H1 (cell line): ENCODE results near the gene DLG5. TPM values are rescaled to one million over a fixed set of nuclear protein-coding genes. Genes with fewer than 3 reads are reported as not detected.

ENCODE experiments used
- CTCF ChIA-PET: fragments of 300-600 bp; sonication (Branson Sonifier 250); formaldehyde crosslinking; loops from one replicate; lab custom pipeline; 2021; ENCODE audit not compliant: partially characterized antibody; lab: Charles Lee
- POLR2A ChIA-PET: fragments of 300-600 bp; sonication (Branson Sonifier 250); formaldehyde crosslinking; loops from one replicate; lab custom pipeline; 2021; ENCODE audit warnings: inconsistent platforms; ENCODE audit not compliant: partially characterized antibody; lab: Charles Lee
- DNase-seq, 2 experiments: peaks; one replicate each; pipeline versions ENCODE4 v3.0.0 to v3.0.0-alpha.2; 2010 to 2022; ENCODE audit warnings: low spot score in 2 of 2, low read depth in 1 of 2, mixed read lengths in 1 of 2
- FAIRE-seq: peaks from 2 replicates; lab custom pipeline; 2011; peaks lifted over from hg19 to GRCh38; lab: Jason Lieb, UNC
- H2AFZ ChIP-seq: 2 replicates; pipeline ENCODE4 v1.8.1; 2012; ENCODE audit warnings: low read length, inconsistent platforms
- H2AK5ac ChIP-seq: 2 replicates; pipeline ENCODE4 v1.6.1; 2013; ENCODE audit warnings: low read depth, low read length
- H2BK120ac ChIP-seq: replicated peaks from 2 replicates; pipeline ENCODE3; 2013; ENCODE audit warnings: low read depth, low read length, inconsistent platforms
- H2BK12ac ChIP-seq: 2 replicates; pipeline ENCODE4 v1.6.1; 2013; ENCODE audit warnings: low read depth, low read length
- H2BK15ac ChIP-seq: 2 replicates; pipeline ENCODE4 v1.6.1; 2013; ENCODE audit warnings: low read length
- H2BK20ac ChIP-seq: 2 replicates; pipeline ENCODE4 v1.6.1; 2013; ENCODE audit warnings: low read length
- H2BK5ac ChIP-seq: 2 replicates; pipeline ENCODE4 v1.6.1; 2013; ENCODE audit warnings: low read depth, low read length
- H3K14ac ChIP-seq: 2 replicates; pipeline ENCODE4 v1.6.1; 2013; ENCODE audit warnings: inconsistent platforms; ENCODE audit not compliant: insufficient read length
- H3K18ac ChIP-seq: 2 replicates; pipeline ENCODE4 v1.6.1; 2013; ENCODE audit warnings: low read length; ENCODE audit errors: extremely low read depth
- H3K23ac ChIP-seq: 2 replicates; pipeline ENCODE4 v1.6.1; 2013; ENCODE audit warnings: inconsistent platforms; ENCODE audit not compliant: insufficient read length
- H3K23me2 ChIP-seq: 2 replicates; pipeline ENCODE4 v1.6.1; 2013; ENCODE audit warnings: low read depth, low read length
- H3K27ac ChIP-seq: 2 replicates; pipeline ENCODE4 v1.6.1; 2011; ENCODE audit warnings: low read depth, low read length, inconsistent platforms
- H3K27me3 ChIP-seq, 4 experiments: replicated peaks in 1 of 4; 1 replicate in 1 of 4; 2 replicates in 3 of 4; pipeline versions ENCODE4 v1.6.1 to v1.8.1; 2011 to 2013; ENCODE audit warnings: low read length in 3 of 4, mild to moderate bottlenecking in 3 of 4, inconsistent platforms in 2 of 4, mixed read lengths in 2 of 4, moderate library complexity in 1 of 4; ENCODE audit not compliant: control insufficient read depth in 3 of 4, insufficient read depth in 3 of 4; ENCODE audit errors: extremely low read depth in 1 of 4
- H3K36me3 ChIP-seq, 4 experiments: 2 replicates each; pipeline versions ENCODE4 v1.6.1 to v1.8.1; 2011 to 2013; ENCODE audit warnings: mild to moderate bottlenecking in 4 of 4, low read length in 3 of 4, moderate library complexity in 2 of 4, control low read depth in 1 of 4, inconsistent platforms in 1 of 4; ENCODE audit not compliant: insufficient read depth in 4 of 4, control insufficient read depth in 2 of 4
- H3K4ac ChIP-seq: replicated peaks from 2 replicates; pipeline ENCODE3; 2013; ENCODE audit warnings: low read length, low read depth, mixed read lengths, inconsistent platforms; ENCODE audit not compliant: insufficient read length
- H3K4me1 ChIP-seq, 4 experiments: replicated peaks in 1 of 4; 1 replicate in 1 of 4; 2 replicates in 3 of 4; pipeline versions ENCODE4 v1.6.1 to v1.8.1; 2011 to 2013; ENCODE audit warnings: low read length in 3 of 4, inconsistent platforms in 2 of 4, mixed read lengths in 1 of 4; ENCODE audit not compliant: insufficient read depth in 4 of 4, control insufficient read depth in 3 of 4
- H3K4me2 ChIP-seq, 2 experiments: 2 replicates each; pipeline versions ENCODE4 v1.6.1 to v1.8.1; 2011 to 2013; ENCODE audit warnings: low read depth in 2 of 2, low read length in 2 of 2, control low read depth in 1 of 2, inconsistent platforms in 1 of 2, mild to moderate bottlenecking in 1 of 2; ENCODE audit not compliant: insufficient read depth in 1 of 2
- H3K4me3 ChIP-seq, 4 experiments: fragments of 200-600, 300-600 bp in 1 of 4; sonication (generic), shearing (Covaris generic), sonication (Bioruptor Twin) in 1 of 4; 2 replicates each; pipeline versions ENCODE4 v1.5.1 to v1.8.1; 2011 to 2016; ENCODE audit warnings: low read length in 4 of 4, low read depth in 3 of 4, control low read depth in 2 of 4, inconsistent platforms in 2 of 4, mild to moderate bottlenecking in 2 of 4, mixed read lengths in 1 of 4, moderate library complexity in 1 of 4; ENCODE audit not compliant: insufficient read depth in 2 of 4; ENCODE audit errors: extremely low read depth in 1 of 4
- H3K56ac ChIP-seq: replicated peaks from 2 replicates; pipeline ENCODE3; 2013; ENCODE audit warnings: low read depth, mild to moderate bottlenecking, mixed read lengths, low read length, inconsistent platforms; ENCODE audit not compliant: insufficient read length
- H3K79me1 ChIP-seq: 2 replicates; pipeline ENCODE4 v1.6.1; 2013; ENCODE audit warnings: low read depth, low read length, control low read depth
- H3K79me2 ChIP-seq, 2 experiments: 2 replicates each; pipeline versions ENCODE4 v1.6.1 to v1.8.1; 2012 to 2013; ENCODE audit warnings: low read length in 2 of 2, mild to moderate bottlenecking in 2 of 2, inconsistent platforms in 1 of 2; ENCODE audit not compliant: insufficient read depth in 2 of 2, control insufficient read depth in 1 of 2
- H3K9ac ChIP-seq, 4 experiments: replicated peaks in 1 of 4; 1 replicate in 1 of 4; 2 replicates in 3 of 4; pipeline versions ENCODE4 v1.6.1 to v1.8.1; 2011 to 2013; ENCODE audit warnings: low read depth in 3 of 4, low read length in 3 of 4, control low read depth in 2 of 4, mild to moderate bottlenecking in 2 of 4, moderate library complexity in 2 of 4, inconsistent platforms in 1 of 4; ENCODE audit errors: extremely low read depth in 1 of 4
- H3K9me3 ChIP-seq, 2 experiments: 2 replicates each; pipeline versions ENCODE4 v1.6.1 to v1.8.1; 2012 to 2013; ENCODE audit warnings: mild to moderate bottlenecking in 2 of 2, moderate library complexity in 2 of 2, control low read depth in 1 of 2, inconsistent platforms in 1 of 2, low read depth in 1 of 2, low read length in 1 of 2, mixed read lengths in 1 of 2; ENCODE audit not compliant: insufficient read depth in 2 of 2
- H4K20me1 ChIP-seq, 2 experiments: replicated peaks in 1 of 2; 2 replicates each; pipeline versions ENCODE3 to v1.8.1; 2011 to 2013; ENCODE audit warnings: inconsistent platforms in 2 of 2, low read length in 2 of 2, mild to moderate bottlenecking in 1 of 2; ENCODE audit not compliant: insufficient read depth in 2 of 2, control insufficient read depth in 1 of 2
- H4K5ac ChIP-seq: 2 replicates; pipeline ENCODE4 v1.6.1; 2013; ENCODE audit warnings: low read length, low read depth, mixed read lengths, inconsistent platforms; ENCODE audit not compliant: insufficient read length
- H4K8ac ChIP-seq: 2 replicates; pipeline ENCODE4 v1.8.0; 2013; ENCODE audit warnings: mild to moderate bottlenecking, moderate library complexity, low read length, inconsistent platforms; ENCODE audit not compliant: insufficient read depth; ENCODE audit errors: extremely low read depth
- H4K91ac ChIP-seq: replicated peaks from 2 replicates; pipeline ENCODE3; 2013; ENCODE audit warnings: low read length, mixed read lengths, inconsistent platforms; ENCODE audit not compliant: insufficient read length
- BCL11A ChIP-seq, 2 experiments: IDR thresholded peaks; one replicate each; pipeline ENCODE4 v1.6.1; 2011; ENCODE audit warnings: low read depth in 2 of 2, low read length in 2 of 2, mild to moderate bottlenecking in 2 of 2
- CEBPB ChIP-seq: IDR thresholded peaks from 2 replicates; pipeline ENCODE4 v1.6.1; 2012; ENCODE audit warnings: low read depth, low read length
- CHD1 ChIP-seq: IDR thresholded peaks from 2 replicates; pipeline ENCODE4 v1.6.1; 2012; ENCODE audit warnings: low read depth, low read length, improper control_type of control experiment
- FOSL1 ChIP-seq: IDR thresholded peaks from 2 replicates; pipeline ENCODE4 v1.6.1; 2011; ENCODE audit warnings: mild to moderate bottlenecking, low read depth, low read length, moderate library complexity; ENCODE audit not compliant: insufficient read depth
- HDAC2 ChIP-seq, 2 experiments: fragments of 300-600 bp in 1 of 2; sonication (generic) in 1 of 2; IDR thresholded peaks; 2 replicates each; pipeline ENCODE4 v1.6.1; 2011 to 2012; ENCODE audit warnings: low read depth in 2 of 2, low read length in 2 of 2, mild to moderate bottlenecking in 2 of 2, moderate library complexity in 2 of 2, borderline replicate concordance in 1 of 2, inconsistent platforms in 1 of 2
- KDM4A ChIP-seq: IDR thresholded peaks from one replicate; pipeline ENCODE4 v1.7.1; 2012; ENCODE audit warnings: low read depth, mild to moderate bottlenecking, moderate library complexity, low read length, inconsistent platforms; ENCODE audit not compliant: severe bottlenecking
- POLR2A ChIP-seq, 2 experiments: IDR thresholded peaks; 1 replicate in 1 of 2; 2 replicates in 1 of 2; pipeline ENCODE4 v1.6.1; 2011; ENCODE audit warnings: low read depth in 2 of 2, low read length in 2 of 2, mild to moderate bottlenecking in 2 of 2; ENCODE audit errors: control extremely low read depth in 1 of 2
- RFX5 ChIP-seq: IDR thresholded peaks from 2 replicates; pipeline ENCODE4 v1.6.1; 2011; ENCODE audit warnings: low read depth, low read length, improper control_type of control experiment, borderline replicate concordance
- RNF2 ChIP-seq: fragments of 200-900, 300-1000 bp; sonication (generic); IDR thresholded peaks from 2 replicates; pipeline ENCODE4 v1.7.1; 2016; ENCODE audit warnings: borderline replicate concordance, low read depth, mild to moderate bottlenecking, antibody characterized with exemption, low read length; ENCODE audit not compliant: poor library complexity, severe bottlenecking; ENCODE audit errors: missing control alignments
- SP1 ChIP-seq: IDR thresholded peaks from 2 replicates; pipeline ENCODE4 v1.6.1; 2011; ENCODE audit warnings: low read depth, low read length
- WGBS, 2 experiments: shearing (Covaris generic) in 1 of 2; methylation state at CpG; one replicate each; pipeline versions ENCODE4 v1.1.6 to v1.1.7; 2013 to 2015; ENCODE audit warnings: low lambda C conversion rate in 2 of 2, mixed read lengths in 2 of 2, inconsistent platforms in 1 of 2, low coverage in 1 of 2, missing lambda C conversion rate in 1 of 2; ENCODE audit not compliant: insufficient replicate concordance in 2 of 2, insufficient coverage in 1 of 2, insufficient read length in 1 of 2; ENCODE audit errors: extremely low coverage in 1 of 2, missing lambda C conversion rate in 1 of 2; 5-methylcytosine and 5-hydroxymethylcytosine counted together
- polyA plus RNA-seq, 7 experiments: library from polyadenylated mRNA; depleted of rRNA in 3 of 7; stranded (reverse) in 5 of 7; unstranded in 2 of 7; fragments of >200 nt in 5 of 7; fragments of 200-250 nt in 2 of 7; gene quantifications; 1 replicate in 5 of 7; 2 replicates in 1 of 7; 4 replicates in 1 of 7; pipeline versions ENCODE4 v1.2.1 to v1.2.3, GENCODE V29; 2011 to 2013; ENCODE audit warnings: missing spikeins in 2 of 7, mixed read lengths in 2 of 7
- total RNA-seq: library from RNA; stranded (reverse); fragmentation: NEBNext Ultra II Directional; extraction: Animal tissue kit (Norgen Biotek cat#: 25700); gene quantifications from 2 replicates; pipeline ENCODE4 v1.2.1, GENCODE V29; 2021
- TF ChIP-seq, protein P1 (sequence below), 3 experiments: IDR thresholded peaks; 1 replicate in 2 of 3; 2 replicates in 1 of 3; pipeline versions ENCODE4 v1.5.1 to v1.6.1; 2011; ENCODE audit warnings: low read length in 3 of 3, mild to moderate bottlenecking in 3 of 3, inconsistent platforms in 2 of 3, low read depth in 1 of 3, moderate library complexity in 1 of 3; ENCODE audit not compliant: insufficient read depth in 1 of 3; ENCODE audit errors: control extremely low read depth in 1 of 3

DLG5 gene
- total and polyA plus RNA-seq, 2 of the 8 experiments (the other 6 are each of a cell fraction or from before 2014, with no cell fraction given), result 15.6 to 71.4 TPM

DNA sequence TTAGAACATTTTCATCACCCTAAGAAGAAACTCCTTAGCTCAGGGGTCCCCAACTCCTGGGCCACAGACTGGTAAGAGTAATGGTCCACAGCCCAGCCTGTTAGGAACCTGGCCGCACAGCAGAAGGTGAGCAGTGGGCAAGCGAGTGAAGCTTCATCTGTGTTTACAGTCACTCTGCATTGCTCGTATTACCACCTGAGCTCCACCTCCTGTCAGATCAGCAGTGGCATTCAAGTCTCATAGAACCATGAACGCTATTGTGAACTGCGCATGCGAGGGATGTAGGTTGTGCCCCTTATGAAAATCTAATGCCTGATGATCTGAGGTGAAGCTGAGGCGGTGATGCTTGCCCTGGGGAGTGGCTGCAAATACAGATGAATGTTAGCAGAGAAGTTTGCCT is 37.3 kb upstream of the DLG5 start:
- TF ChIP-seq RNF2 (no peak), SP1 (no peak), KDM4A (no peak), FOSL1 (no peak), CEBPB (no peak), POLR2A (IDR thresholded peaks at IDR 0.05; ENCODE audit: control extremely low read depth in 1 of 2, low read depth in 2 of 2, low read length in 2 of 2) (no peak), BCL11A (IDR thresholded peaks at IDR 0.05; ENCODE audit: low read depth in 2 of 2, low read length in 2 of 2) (no peak), CHD1 (no peak), RFX5 (no peak), HDAC2 (IDR thresholded peaks at IDR 0.05; ENCODE audit: borderline replicate concordance in 1 of 2, low read depth in 2 of 2, low read length in 2 of 2) (no peak)
- TF ChIP-seq, protein P1, sequence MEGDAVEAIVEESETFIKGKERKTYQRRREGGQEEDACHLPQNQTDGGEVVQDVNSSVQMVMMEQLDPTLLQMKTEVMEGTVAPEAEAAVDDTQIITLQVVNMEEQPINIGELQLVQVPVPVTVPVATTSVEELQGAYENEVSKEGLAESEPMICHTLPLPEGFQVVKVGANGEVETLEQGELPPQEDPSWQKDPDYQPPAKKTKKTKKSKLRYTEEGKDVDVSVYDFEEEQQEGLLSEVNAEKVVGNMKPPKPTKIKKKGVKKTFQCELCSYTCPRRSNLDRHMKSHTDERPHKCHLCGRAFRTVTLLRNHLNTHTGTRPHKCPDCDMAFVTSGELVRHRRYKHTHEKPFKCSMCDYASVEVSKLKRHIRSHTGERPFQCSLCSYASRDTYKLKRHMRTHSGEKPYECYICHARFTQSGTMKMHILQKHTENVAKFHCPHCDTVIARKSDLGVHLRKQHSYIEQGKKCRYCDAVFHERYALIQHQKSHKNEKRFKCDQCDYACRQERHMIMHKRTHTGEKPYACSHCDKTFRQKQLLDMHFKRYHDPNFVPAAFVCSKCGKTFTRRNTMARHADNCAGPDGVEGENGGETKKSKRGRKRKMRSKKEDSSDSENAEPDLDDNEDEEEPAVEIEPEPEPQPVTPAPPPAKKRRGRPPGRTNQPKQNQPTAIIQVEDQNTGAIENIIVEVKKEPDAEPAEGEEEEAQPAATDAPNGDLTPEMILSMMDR (IDR thresholded peaks at IDR 0.05; ENCODE audit: control extremely low read depth in 1 of 3, insufficient read depth in 1 of 3, low read depth in 1 of 3, low read length in 3 of 3), result no peak
- FAIRE-seq (no peak), DNase-seq (no peak)
- no peaks in the 10 kb centered on the region for H3K36me3 ChIP-seq
- H3K79me1 ChIP-seq, result no peaks in the 10 kb centered on the region
- no peak overlapping the region for H2BK120ac ChIP-seq
- peaks cover 0 to 6% (median 0%) of the 10 kb centered on the region in 4 experiments; a peak in 1 of 7 replicates for H3K4me1 ChIP-seq
- H3K27me3 ChIP-seq, result no peaks in the 10 kb centered on the region
- H3K23me2 ChIP-seq, result no peaks in the 10 kb centered on the region
- H2BK15ac ChIP-seq, result no peak overlapping the region
- H2BK20ac ChIP-seq, result no peak overlapping the region
- WGBS, 2 experiments, result 96% methylated on average over 7 of the region's 7 CpGs; no CpG with 5 or more reads in 1 of the 2 experiments
- H4K5ac ChIP-seq, result no peak overlapping the region
- H2AFZ ChIP-seq, result no peak overlapping the region
- H3K4ac ChIP-seq, result no peak overlapping the region
- CTCF ChIA-PET, result interaction anchor here (1.0 to 1.8 kb wide), 6 partner anchors 9 to 117 kb away, joined by 3 to 9 read pairs (median 4); no protein-coding TSS in a partner anchor
- H3K56ac ChIP-seq, result no peak overlapping the region
- H3K23ac ChIP-seq, result no peak overlapping the region
- no peak overlapping the region for H2AK5ac ChIP-seq
- H3K4me3 ChIP-seq, result no peak overlapping the region
- no peaks in the 10 kb centered on the region for H4K20me1 ChIP-seq
- POLR2A ChIA-PET, result interaction anchor here (1.0 to 1.7 kb wide), 5 partner anchors 8 to 32 kb away, joined by 3 to 5 read pairs (median 3); no protein-coding TSS in a partner anchor
- no peak overlapping the region for H3K14ac ChIP-seq
- H3K9ac ChIP-seq, result no peak overlapping the region
- no peak overlapping the region for H4K91ac ChIP-seq
- H3K18ac ChIP-seq, result no peak overlapping the region
- no peak overlapping the region for H3K4me2 ChIP-seq
- peaks cover 11% of the 10 kb centered on the region in 2 experiments for H3K9me3 ChIP-seq
- no peak overlapping the region for H4K8ac ChIP-seq
- H2BK5ac ChIP-seq, result no peak overlapping the region
- H3K79me2 ChIP-seq, result no peaks in the 10 kb centered on the region
- H3K27ac ChIP-seq, result no peak overlapping the region
- H2BK12ac ChIP-seq, result no peak overlapping the region
